IPS-15b (cell line): ENCODE results near the gene TM4SF1.

Source experiments
- H3K27me3 ChIP-seq: one replicate; pipeline ENCODE4 v1.6.1; 2013; ENCODE audit warnings: low read length; ENCODE audit not compliant: control insufficient read depth, insufficient read depth
- H3K36me3 ChIP-seq: one replicate; pipeline ENCODE4 v1.6.1; 2013; ENCODE audit warnings: low read length; ENCODE audit not compliant: control insufficient read depth, insufficient read depth
- H3K4me1 ChIP-seq: one replicate; pipeline ENCODE4 v1.6.1; 2013; ENCODE audit warnings: mild to moderate bottlenecking, low read length; ENCODE audit not compliant: control insufficient read depth, insufficient read depth
- H3K4me3 ChIP-seq: one replicate; pipeline ENCODE4 v1.5.1; 2013; ENCODE audit warnings: low read depth, low read length
- H3K9ac ChIP-seq: one replicate; pipeline ENCODE4 v1.6.1; 2013; ENCODE audit warnings: low read depth, mild to moderate bottlenecking, low read length
- H3K9me3 ChIP-seq: one replicate; pipeline ENCODE4 v1.6.1; 2013; ENCODE audit warnings: mild to moderate bottlenecking, low read length; ENCODE audit not compliant: control insufficient read depth, insufficient read depth

The TM4SF1 gene, protein sequence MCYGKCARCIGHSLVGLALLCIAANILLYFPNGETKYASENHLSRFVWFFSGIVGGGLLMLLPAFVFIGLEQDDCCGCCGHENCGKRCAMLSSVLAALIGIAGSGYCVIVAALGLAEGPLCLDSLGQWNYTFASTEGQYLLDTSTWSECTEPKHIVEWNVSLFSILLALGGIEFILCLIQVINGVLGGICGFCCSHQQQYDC

DNA sequence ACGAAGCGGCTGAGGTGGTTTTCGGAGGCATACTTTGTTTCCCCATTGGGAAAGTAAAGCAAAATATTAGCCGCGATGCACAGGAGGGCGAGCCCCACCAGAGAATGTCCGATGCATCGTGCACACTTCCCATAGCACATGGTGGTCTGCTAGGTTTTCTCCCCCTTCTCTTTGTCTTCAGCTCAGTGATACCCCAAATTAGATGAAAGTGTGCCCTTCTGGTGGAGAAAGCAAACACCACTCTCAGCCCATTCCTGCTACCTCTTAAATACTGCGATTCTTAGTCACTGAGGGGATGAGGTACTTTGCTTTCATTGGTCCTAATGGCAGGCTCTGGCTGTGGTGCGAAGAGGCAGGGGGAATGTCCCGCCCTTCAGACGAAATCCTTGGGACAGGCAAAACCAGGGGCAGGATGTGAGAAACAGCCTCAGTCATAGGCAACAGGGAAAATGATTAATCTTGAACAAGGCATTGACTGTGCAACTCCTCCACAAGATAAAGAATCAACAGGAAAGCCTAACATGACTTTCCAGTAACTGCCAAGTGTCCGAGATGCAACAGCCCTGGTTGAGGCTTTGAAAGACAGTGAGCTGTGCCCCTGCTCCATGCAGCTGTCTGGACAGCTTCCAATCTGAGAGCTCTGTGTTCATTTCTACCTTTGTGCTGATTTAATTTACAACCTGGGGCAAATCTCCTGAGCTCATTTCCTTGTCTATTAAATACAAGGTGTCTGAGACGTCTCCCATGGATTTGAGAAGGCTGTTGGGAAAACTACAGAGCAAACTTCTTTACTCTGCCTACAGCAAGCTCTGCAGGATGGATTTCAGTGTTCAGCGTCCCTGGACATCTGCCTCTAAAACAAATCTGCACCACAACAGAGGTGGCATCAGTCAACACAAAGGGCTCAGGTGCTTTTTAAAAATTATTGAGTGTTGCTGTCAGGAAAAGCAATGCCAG lies at the start of gene TM4SF1:
Gene TM4SF1 (minus strand): TSS at position 242 of the 957 bp plus-strand sequence. CDS start 102 bp downstream, at position 140.
- Histone ChIP-seq H3K4me3 (no peak within 1 kb of the TSS), H3K9ac (no peak within 1 kb of the TSS), H3K9me3 (no peaks in the 10 kb centered on the region), H3K27me3 (no peaks in the 10 kb centered on the region), H3K36me3 (no peaks in the 10 kb centered on the region), H3K4me1 (peaks cover 3% of the 10 kb centered on the region)

DNA sequence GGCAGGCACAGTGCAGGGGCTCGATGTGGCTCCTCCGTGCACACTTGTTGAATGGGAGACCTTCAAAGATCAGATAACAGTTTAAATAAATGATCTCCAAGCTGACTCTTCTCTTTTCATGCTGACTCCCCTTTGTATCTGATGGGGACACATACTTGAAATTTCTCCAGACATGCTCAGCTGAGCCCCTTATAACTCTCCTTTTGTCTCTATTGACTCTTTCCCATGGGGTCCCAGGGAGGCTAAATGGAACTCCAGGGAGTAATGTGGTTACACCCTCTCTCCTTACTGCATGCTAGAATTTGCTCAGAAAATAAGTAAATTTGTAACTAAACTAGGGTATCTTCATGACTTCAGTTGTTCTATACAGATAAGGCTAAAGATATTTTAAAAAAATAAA lies 48.9 kb upstream of the TM4SF1 start:
- Histone ChIP-seq H3K4me1 (no peaks in the 10 kb centered on the region), H3K9ac (no peak overlapping the region), H3K36me3 (no peaks in the 10 kb centered on the region), H3K4me3 (no peak overlapping the region), H3K9me3 (no peaks in the 10 kb centered on the region), H3K27me3 (no peaks in the 10 kb centered on the region)

DNA sequence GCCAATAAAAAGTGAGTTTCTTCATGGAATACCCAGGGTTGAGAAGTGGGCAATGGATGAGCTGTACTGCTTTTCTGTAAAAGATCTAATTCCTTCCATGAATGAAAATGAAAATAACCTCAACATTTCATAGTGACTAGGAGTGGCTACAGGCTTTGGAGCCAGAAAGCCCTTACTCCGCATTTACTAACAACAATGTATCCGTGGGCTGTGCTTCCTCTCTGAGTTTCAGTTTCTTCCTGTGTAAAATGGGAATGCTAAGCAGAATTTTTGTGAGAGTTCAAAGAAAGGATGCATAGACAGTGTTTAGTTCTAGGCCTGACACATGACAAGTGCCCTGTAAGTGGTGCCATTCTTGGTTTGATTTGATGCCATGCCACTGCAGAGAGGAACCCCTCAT lies 47.5 kb upstream of the TM4SF1 start:
- H3K36me3 ChIP-seq, result no peaks in the 10 kb centered on the region
- H3K4me1 ChIP-seq, result no peaks in the 10 kb centered on the region
- no peak overlapping the region for H3K9ac ChIP-seq
- no peaks in the 10 kb centered on the region for H3K27me3 ChIP-seq
- no peaks in the 10 kb centered on the region for H3K9me3 ChIP-seq
- no peak overlapping the region for H3K4me3 ChIP-seq

DNA sequence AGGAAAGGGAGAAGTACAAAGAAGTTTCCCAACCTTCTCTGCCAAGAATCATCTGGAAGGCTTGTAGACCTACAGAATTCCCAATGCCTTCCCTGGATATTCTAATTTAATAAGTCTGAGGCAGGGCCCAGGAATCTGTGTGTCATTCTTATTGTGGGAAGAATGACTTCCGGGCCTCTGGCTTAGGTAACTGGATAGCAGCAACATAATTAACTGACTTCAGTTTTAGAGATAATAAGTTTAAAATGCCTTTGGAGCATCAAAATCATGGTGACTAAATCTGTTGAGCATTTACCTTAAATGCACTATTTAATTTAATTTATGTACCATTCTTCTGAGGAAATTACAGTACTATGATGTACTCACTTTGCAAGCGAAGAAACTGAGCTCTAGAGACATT lies 44.3 kb upstream of the TM4SF1 start:
- no peaks in the 10 kb centered on the region for H3K36me3 ChIP-seq
- H3K4me3 ChIP-seq, result no peak overlapping the region
- H3K9me3 ChIP-seq, result no peaks in the 10 kb centered on the region
- H3K9ac ChIP-seq, result no peak overlapping the region
- H3K4me1 ChIP-seq, result no peaks in the 10 kb centered on the region
- no peaks in the 10 kb centered on the region for H3K27me3 ChIP-seq

DNA sequence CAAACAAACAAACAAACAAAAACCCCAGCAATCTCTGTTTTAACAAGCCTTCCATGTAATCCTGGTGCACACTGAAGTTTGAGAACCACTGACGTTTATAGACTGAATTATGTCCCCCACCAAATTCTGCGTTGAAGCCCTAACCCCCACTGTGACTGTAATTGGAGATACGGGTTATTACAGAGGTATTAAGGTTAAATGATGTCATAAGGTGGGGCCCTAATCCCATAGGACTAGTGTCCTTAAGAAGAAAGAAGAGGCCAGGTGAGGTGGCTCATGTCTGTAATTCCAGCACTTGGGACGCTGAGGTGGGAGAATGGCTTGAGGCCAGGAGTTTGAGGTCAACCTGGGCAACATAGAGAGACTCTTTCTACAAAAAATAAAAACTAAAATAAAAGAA lies 42.4 kb upstream of the TM4SF1 start:
- no peak overlapping the region for H3K4me3 ChIP-seq
- no peaks in the 10 kb centered on the region for H3K27me3 ChIP-seq
- no peaks in the 10 kb centered on the region for H3K36me3 ChIP-seq
- H3K9me3 ChIP-seq, result no peaks in the 10 kb centered on the region
- H3K9ac ChIP-seq, result no peak overlapping the region
- H3K4me1 ChIP-seq, result no peaks in the 10 kb centered on the region

DNA sequence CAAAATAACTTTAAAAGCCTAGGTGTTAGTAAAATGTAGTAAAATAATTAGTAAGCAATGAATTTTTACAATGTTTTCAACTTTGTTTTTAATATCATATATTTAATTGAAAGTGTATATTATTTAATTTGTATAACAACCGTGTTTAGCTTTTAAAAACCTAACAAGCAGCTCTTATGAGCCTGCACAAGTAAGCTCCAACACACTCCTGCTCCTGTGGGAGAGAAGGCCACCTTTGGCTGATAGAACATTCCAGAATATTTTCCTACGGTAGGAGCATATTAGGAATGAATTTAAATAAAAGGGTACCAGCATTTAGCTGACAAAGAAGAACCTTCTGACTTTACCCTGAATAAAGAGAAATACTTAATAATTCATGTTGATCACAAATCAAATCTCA lies 40.3 kb upstream of the TM4SF1 start:
- no peak overlapping the region for H3K4me3 ChIP-seq
- no peaks in the 10 kb centered on the region for H3K9me3 ChIP-seq
- H3K27me3 ChIP-seq, result no peaks in the 10 kb centered on the region
- H3K36me3 ChIP-seq, result no peaks in the 10 kb centered on the region
- no peak overlapping the region for H3K9ac ChIP-seq
- no peaks in the 10 kb centered on the region for H3K4me1 ChIP-seq

DNA sequence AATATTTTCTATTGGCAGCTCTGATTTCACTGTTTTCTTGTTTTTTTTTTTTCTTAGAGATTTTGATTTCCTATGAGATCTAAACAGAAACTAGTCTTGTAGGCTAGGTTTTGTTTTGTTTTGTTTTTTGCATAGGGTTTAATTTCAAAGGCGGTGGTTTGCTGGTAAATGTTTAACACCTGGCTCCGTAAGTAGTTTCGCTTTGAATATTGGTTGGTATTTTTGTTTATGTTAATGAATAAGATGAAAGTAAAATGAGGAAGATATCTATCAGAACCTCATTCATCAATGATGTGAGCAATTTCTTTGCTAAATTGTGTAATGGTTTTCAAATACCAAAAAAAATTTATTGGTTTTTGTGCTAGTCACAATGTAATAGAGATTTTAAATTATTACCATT lies 39.7 kb upstream of the TM4SF1 start:
- H3K9ac ChIP-seq, result no peak overlapping the region
- H3K9me3 ChIP-seq, result no peaks in the 10 kb centered on the region
- no peaks in the 10 kb centered on the region for H3K4me1 ChIP-seq
- no peaks in the 10 kb centered on the region for H3K36me3 ChIP-seq
- no peaks in the 10 kb centered on the region for H3K27me3 ChIP-seq
- H3K4me3 ChIP-seq, result no peak overlapping the region

DNA sequence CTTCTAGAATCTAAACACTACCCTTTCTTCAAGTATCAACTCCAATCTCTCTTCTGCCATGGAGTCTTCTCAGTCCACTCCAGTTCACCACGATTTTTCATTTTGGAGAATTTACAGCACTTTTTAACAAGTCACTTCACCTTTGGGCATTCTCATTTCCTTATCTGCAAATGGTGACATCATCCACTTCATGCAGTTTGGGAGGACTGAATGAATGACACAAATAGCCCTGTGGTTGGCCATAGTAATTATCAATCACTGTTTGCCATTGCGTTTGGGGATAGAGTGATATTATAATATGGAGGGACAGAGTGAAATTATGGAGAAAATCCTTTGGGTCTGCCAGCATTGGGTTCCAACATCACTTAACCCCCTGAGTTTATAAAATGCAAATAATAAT lies 38.0 kb upstream of the TM4SF1 start:
- H3K4me1 ChIP-seq, result no peaks in the 10 kb centered on the region
- H3K36me3 ChIP-seq, result no peaks in the 10 kb centered on the region
- H3K4me3 ChIP-seq, result no peak overlapping the region
- no peaks in the 10 kb centered on the region for H3K9me3 ChIP-seq
- no peaks in the 10 kb centered on the region for H3K27me3 ChIP-seq
- no peak overlapping the region for H3K9ac ChIP-seq

DNA sequence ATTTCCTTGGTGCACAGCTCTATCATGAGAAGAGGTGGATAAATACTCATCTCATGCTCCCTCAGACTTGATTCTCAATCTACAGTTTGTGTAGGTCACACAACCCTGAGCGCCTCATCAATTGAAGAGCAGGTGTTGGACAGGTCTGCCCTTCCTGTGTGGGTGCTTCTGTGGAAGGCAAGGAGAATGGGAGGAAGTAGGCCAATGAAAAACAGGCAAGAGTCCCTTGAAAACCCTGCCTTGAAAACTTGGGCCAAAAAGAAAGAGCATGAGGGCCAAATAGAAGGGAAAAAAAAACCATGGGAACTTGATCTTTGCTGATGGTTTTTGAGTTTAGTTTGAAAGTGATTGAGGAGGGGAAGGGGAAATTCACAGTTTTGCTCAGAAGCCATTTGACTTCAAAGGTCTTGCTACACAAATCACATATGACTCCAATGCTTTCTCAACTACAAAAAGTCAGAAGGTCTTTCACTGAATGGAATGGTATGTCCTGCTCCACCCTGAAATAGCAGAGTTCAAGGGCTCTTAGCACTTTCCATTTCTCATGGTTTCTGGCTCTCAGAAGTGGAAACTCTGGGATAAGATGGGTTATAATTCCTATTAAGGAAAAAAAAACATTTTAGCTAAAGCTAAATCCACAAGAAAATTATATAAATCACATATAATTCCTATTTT lies 37.2 kb upstream of the TM4SF1 start:
- Histone ChIP-seq H3K27me3 (no peaks in the 10 kb centered on the region), H3K9ac (no peak overlapping the region), H3K36me3 (no peaks in the 10 kb centered on the region), H3K9me3 (no peaks in the 10 kb centered on the region), H3K4me1 (no peaks in the 10 kb centered on the region), H3K4me3 (no peak overlapping the region)

DNA sequence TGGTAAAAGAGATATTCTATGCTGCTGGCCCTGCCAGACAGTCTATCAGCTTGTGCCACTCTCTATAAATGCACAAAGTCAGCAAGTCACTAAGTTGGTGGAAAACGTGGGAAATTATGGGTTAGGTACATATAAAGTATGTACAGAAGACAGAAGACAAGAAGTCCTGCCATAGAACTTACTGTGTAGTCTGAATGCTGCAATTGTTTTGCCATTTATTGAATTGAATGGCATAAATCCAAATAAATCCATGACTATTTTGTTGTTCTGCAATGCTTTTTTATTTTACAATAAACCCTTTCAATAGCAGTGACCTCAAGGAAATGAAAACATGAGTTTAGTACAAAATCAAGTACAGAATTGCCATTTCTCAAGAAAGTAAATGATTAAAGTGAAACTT lies 34.1 kb upstream of the TM4SF1 start:
- H3K36me3 ChIP-seq, result no peaks in the 10 kb centered on the region
- H3K4me3 ChIP-seq, result no peak overlapping the region
- H3K9ac ChIP-seq, result no peak overlapping the region
- no peaks in the 10 kb centered on the region for H3K27me3 ChIP-seq
- H3K4me1 ChIP-seq, result no peaks in the 10 kb centered on the region
- H3K9me3 ChIP-seq, result no peaks in the 10 kb centered on the region

DNA sequence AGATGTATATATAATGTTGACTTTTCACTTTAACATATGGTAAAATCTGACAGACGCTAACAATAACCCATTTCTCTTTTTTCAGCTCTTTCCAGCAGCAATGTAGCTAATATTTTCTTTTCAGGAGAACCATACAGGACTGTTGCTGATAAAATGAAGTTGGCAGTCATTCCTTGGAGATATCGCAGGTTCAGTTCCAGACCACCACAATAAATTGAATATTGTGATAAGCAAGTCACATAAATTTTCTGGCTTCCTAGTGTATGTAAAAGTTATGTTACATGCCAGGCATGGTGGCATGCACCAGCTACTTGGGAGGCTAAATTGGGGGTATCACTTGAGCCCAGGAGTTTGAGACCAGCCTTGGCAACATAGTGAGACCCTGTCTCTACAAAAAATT lies 31.9 kb upstream of the TM4SF1 start:
- H3K4me3 ChIP-seq, result no peak overlapping the region
- H3K27me3 ChIP-seq, result no peaks in the 10 kb centered on the region
- no peak overlapping the region for H3K9ac ChIP-seq
- no peaks in the 10 kb centered on the region for H3K9me3 ChIP-seq
- H3K36me3 ChIP-seq, result no peaks in the 10 kb centered on the region
- no peaks in the 10 kb centered on the region for H3K4me1 ChIP-seq
